Measurements from ENCODE around the gene APBB2.

APBB2 gene

DNA sequence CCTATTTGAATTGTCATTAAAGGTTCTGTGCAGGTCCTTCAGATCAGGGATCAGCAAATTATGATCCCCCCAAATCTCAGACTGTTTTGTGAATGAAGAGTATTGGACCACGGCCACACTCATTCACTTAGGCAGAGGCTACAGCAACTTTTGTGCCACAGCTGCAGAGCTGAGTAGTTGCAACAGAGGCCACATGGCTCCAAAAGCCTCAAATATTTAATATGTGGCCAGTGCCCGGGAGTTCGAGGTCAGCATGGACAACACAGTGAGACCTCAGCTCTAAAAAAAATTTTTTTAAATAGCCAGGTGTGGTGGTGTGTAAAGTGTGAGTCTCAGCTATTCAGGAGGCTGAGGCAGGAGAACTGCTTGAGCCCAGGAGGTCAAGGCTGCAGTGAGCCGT lies 363.8 kb downstream of the APBB2 start:
- no peak for DNase-seq (ENCODE audit: low spot score)

- no peak for DNase-seq (ENCODE audit: low spot score)
These were observed 365.4 kb downstream of the APBB2 start for GRCh38 chr4:40848940-40849339.

DNA sequence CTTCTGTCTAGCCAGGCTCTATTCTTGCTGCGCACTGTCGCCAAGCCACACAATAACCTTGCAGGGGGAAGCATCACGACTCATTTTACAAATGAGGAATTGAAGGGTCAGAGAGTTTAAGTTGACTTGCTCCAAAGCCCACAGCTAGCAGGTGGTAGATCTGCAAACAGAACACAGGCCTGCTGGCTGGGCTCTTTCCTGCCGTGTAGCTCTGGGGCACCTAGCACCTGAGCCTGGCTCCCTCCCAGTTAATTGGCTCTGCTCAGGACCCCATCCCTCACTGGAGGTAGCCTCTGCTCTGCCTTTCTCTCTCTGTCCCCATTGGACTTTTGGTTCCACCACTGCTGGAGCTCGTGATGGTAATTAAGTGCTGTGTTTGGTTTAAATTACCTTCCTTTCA lies 366.1 kb downstream of the APBB2 start:
- DNase-seq (ENCODE audit: low spot score) = no peak

GRCh38 chr4:40846532-40846931 lies 367.8 kb downstream of the APBB2 start:
- no peak for DNase-seq (ENCODE audit: low spot score)

GRCh38 chr4:40845154-40845835 lies 369.0 kb downstream of the APBB2 start:
- DNase-seq (ENCODE audit: low spot score) = no peak

DNA sequence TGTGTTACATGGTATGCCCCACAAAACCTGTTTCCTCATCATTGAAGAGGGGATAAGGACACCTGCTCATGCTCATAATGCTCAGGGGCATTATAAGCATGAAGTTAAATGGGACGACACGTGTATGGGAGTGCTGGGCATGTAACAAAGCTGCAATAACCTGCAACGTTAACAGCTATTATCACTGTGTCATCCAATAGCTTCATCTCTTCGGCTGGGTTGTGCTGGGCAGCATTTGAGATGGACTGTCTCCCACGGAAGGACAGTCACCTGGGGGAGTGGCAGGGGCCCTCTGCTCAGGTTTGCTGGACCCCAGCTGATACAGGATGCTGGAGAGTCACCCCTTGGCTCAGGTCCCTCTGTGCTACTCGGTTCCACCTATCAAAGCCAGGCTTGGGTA lies 370.1 kb downstream of the APBB2 start:
- no peak for DNase-seq (ENCODE audit: low spot score)

GRCh38 chr4:40843696-40844095 lies 370.6 kb downstream of the APBB2 start:
- no peak for DNase-seq (ENCODE audit: low spot score)

GRCh38 chr4:40842725-40843423 lies 371.5 kb downstream of the APBB2 start:
- DNase-seq (ENCODE audit: low spot score) = no peak

GRCh38 chr4:40842318-40842717 lies 372.0 kb downstream of the APBB2 start:
- no peak for DNase-seq (ENCODE audit: low spot score)

DNA sequence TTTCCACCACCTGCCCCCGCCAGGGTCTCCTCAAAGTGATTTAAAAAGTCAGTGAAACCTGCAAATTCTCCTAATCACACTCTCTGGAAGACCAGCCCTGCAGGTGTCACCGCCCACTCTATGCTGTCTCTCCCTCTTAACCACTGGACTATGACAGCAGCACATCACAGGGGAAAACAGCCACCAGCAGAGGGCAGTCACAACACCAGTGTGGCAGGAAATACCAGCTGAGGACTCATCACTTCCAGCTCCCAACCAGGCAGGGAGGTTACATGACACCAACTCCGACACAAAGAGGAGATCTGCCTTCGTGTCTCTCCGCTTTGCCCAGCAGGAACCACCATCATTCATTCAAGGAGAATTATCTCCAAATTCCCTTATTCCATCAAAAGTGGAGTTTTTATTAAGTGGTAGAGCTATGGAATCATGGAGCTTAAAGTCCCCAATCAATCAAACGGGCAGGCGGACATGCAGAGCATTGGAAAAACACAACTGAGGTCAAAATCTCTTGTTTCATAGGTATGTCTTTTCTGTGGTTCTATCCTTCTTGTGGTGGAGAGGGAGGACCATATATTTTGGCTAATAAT lies 373.3 kb downstream of the APBB2 start:
- peak; percentile 41 for DNase-seq (ENCODE audit: low spot score)

- DNase-seq (ENCODE audit: low spot score) = no peak
These were observed 373.9 kb downstream of the APBB2 start for GRCh38 chr4:40840255-40840984.

- no peak for DNase-seq (ENCODE audit: low spot score)
These were observed 375.6 kb downstream of the APBB2 start for GRCh38 chr4:40838742-40839141.

DNA sequence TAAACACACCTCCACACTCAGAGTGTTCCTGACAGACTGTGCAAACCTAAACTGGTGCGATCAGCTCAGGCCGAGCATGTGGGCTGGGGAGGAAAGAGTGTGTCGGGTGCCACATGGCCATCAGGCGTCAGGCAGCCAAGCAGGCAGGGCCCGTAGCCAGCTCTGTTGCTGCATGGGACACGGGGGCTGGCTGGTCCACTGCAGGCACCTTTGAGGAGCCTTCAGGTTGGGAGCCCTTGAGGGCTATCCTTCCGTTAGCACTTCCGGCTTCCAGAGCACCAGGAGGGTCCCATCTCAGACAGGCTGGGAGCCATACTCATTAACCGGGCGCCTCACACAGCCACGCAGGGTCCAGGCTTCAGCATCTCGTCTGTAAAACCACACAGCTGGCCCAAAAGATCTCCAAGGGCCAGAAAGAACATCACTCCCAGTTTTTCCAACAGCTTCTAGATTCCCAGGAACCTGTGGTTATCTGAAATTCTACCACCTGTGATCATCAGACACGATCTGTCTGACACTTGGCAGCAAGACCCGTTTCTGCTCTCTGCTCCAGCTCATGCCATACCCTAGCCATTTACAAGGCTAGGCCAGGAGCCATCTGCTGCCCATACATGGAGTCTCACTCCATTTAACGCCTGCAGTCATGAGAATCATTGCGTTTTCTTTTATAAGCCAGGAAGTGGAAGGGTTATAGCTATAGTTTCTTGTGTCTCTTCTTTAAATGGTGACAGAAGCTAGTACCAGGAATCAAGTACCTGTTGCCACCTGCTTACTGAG lies 377.1 kb downstream of the APBB2 start:
- DNase-seq (ENCODE audit: low spot score) = no peak

DNA sequence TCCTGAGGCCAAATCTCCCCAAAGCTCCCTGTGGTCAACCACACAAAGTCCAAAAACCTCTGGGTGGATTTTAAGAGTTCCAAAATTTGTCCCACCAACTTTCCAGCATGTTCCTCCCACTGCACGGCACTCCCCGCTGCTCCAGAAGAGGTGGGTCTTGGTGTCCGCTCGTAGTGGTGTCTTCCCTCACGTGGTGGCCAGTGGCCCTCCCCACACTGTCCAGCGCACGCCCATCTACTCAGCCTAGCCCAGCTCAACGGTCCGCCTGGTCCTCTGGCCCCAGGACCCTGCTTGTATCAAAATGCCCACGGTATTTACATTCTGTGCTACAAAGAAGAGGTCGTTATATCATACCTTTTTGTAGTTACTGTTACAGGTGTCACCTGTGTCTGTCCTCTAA lies 381.1 kb downstream of the APBB2 start:
- no peak for DNase-seq (ENCODE audit: low spot score)

- no peak for DNase-seq (ENCODE audit: low spot score)
These were observed 382.2 kb downstream of the APBB2 start for GRCh38 chr4:40832175-40832574.

GRCh38 chr4:40831146-40831907 lies 383.0 kb downstream of the APBB2 start:
- no peak for DNase-seq (ENCODE audit: low spot score)

GRCh38 chr4:40829586-40829985 lies 384.8 kb downstream of the APBB2 start:
- DNase-seq (ENCODE audit: low spot score) = no peak

DNA sequence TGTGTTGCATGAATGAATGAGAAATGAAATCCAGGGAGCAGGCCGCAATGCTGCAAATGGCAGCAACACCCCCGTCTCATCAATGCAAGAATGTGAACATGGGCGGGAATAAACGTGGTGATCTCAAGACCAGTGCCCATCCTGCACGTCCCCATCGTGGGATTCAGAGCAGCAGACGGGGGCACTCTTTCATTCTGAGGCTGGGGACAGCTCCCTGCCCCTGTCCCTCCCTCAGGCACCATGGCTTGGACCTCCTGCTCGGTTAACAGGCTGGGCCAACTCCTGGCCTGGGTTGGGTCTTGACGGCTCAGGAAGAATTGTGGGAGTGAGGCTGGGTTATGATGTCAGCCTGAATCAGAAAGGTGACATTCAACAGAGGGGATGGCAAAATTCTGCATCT lies 385.7 kb downstream of the APBB2 start:
- DNase-seq (ENCODE audit: low spot score) = no peak

- no peak for DNase-seq (ENCODE audit: low spot score)
These were observed 386.6 kb downstream of the APBB2 start for GRCh38 chr4:40827758-40828157.

DNA sequence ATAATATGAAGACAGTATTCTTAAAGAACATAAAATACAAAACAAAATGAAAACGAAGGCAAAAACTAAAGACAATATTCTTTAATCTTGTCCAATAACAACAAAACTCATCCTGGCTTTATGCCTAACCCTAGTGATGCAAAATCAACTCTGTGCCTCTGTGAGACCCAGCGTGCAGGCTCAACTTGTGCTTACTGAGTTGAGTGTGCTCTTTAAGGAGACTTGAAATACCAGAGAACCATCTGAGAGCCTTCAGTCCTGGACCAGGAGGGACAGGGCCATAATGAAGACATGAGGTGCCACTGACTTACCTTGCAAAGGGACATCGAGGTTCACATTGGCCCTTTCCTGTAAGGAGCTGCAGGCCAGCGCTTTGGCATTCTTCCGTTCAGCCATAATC lies 387.5 kb downstream of the APBB2 start:
- DNase-seq (ENCODE audit: low spot score) = no peak

Data from CD4-positive, alpha-beta T cell treated with Interleukin-6 at 100 ng/mL for 8 hours (primary cell).